ENCODE data around the gene TRPV2.
A peak's percentile ranks its signal among the peaks of the same experiment; 100 is the strongest.
"Not testable (repeated sequence)": the region's sequence is repeated elsewhere in the genome, so short reads cannot be mapped to it uniquely, and the experiment has no call there.

TRPV2 gene

DNA sequence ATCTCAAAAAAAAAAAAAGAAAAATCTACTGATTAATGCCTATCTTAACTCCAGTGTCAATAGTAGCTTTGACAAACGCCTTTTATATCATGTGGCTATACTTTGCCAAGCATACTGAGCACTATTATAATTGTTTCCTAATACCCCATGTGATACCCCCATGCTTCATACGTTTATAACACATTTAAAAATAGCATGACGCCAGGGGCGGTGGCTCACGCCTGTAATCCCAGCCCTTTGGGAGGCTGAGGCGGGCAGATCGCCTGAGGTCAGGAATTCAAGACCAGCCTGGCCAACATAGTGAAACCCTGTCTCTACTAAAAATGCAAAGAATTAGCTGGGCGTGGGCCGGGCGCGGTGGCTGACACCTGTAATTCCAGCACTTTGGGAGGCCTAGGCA, 22.9 kb upstream of the TRPV2 start:
- not testable (repeated sequence) for H3K27ac Mint-ChIP-seq; H3K4me3 Mint-ChIP-seq; DNase-seq; ATAC-seq; H3K36me3 Mint-ChIP-seq (ENCODE audit: low read depth); H3K27me3 Mint-ChIP-seq; H3K4me1 Mint-ChIP-seq; H3K9me3 Mint-ChIP-seq

GRCh38 chr17:16395887-16396286, 19.5 kb upstream of the TRPV2 start:
- H3K9me3 Mint-ChIP-seq; ATAC-seq; H3K36me3 Mint-ChIP-seq (ENCODE audit: low read depth); H3K4me1 Mint-ChIP-seq; H3K27me3 Mint-ChIP-seq; H3K27ac Mint-ChIP-seq; H3K4me3 Mint-ChIP-seq; DNase-seq: not testable (repeated sequence)

DNA sequence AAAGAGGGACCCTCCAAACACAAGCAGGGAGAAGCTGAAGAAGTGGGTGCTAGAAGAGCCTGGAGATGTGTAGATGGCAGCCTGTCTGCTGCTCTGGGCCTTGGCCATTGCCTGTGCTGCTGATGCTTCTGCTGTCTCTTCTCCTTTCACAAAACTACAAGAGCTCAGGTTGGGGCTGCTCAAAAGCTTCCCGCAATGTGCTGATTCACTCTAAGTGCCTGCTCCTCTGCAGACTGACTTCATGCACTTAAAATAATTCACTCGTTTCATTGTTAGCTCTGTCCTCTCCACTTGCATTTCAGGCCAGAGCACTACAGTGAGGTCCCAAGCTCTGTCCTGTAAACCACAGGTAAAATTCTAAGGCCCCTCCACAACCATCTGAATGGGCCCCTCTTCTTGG, 18.7 kb upstream of the TRPV2 start:
- not testable (repeated sequence) for H3K36me3 Mint-ChIP-seq (ENCODE audit: low read depth); ATAC-seq; DNase-seq; H3K9me3 Mint-ChIP-seq; H3K4me3 Mint-ChIP-seq; H3K27me3 Mint-ChIP-seq; H3K27ac Mint-ChIP-seq; H3K4me1 Mint-ChIP-seq

DNA sequence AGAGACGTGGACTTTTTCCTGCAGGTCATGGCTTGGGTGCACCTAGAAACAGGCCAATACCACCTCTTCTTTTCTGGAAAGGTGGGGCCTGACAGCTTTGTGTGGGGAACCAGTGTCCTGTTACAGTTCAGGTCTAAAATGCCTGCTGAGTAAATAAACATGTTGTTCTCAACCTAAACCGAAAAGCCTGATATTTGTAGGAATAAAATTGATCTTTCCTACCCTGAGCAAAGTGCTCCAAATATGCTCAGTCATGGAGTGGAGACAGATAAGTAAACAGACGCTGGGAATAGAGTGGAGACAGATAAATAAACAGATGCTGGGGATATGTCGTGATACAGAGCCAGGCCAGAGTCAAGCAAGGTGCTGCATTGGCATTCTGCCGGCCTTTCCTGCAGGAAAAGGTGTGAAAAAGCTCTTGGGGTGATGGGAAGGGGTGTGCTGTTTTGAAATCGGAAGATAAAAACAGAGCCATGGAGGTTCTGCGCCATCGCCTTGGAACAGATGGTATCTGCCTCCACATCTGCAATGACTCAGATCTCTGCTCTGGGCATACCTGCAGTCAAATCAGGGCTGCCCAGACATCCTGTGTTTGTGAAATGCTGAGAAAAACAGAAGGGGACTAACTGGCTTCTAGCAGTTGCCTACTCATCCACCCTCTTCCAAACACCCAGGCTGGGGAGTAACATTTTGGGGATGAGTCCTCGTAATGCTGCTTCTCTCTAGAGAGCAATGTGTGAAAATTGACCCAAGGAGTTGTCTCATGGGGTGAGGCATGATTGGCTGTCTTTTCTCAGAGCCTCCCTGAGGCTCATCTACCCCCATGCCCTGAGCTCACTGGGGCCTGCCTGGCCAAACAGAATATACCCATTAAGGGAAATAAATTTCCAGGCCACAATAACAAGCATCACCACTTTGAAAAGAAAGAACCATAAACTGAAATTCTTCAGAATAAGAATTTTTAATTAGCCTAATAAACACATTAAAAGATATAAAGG, 16.8 kb upstream of the TRPV2 start:
- no peaks in the 10 kb centered on the region for H3K36me3 Mint-ChIP-seq (ENCODE audit: low read depth)
- H3K9me3 Mint-ChIP-seq = no peaks in the 10 kb centered on the region
- DNase-seq = no peak
- no peak overlapping the region for H3K27ac Mint-ChIP-seq
- no peak overlapping the region for H3K4me3 Mint-ChIP-seq
- H3K4me1 Mint-ChIP-seq = peaks cover 9% of the 10 kb centered on the region
- H3K27me3 Mint-ChIP-seq = peaks cover 6% of the 10 kb centered on the region
- peak; percentile 68 for ATAC-seq

- not testable (repeated sequence) for H3K4me3 Mint-ChIP-seq; ATAC-seq; H3K36me3 Mint-ChIP-seq (ENCODE audit: low read depth); H3K9me3 Mint-ChIP-seq; H3K4me1 Mint-ChIP-seq; DNase-seq; H3K27ac Mint-ChIP-seq
- H3K27me3 Mint-ChIP-seq = peaks cover 17% of the 10 kb centered on the region
Observed at GRCh38 chr17:16403847-16404246, 11.5 kb upstream of the TRPV2 start.

DNA sequence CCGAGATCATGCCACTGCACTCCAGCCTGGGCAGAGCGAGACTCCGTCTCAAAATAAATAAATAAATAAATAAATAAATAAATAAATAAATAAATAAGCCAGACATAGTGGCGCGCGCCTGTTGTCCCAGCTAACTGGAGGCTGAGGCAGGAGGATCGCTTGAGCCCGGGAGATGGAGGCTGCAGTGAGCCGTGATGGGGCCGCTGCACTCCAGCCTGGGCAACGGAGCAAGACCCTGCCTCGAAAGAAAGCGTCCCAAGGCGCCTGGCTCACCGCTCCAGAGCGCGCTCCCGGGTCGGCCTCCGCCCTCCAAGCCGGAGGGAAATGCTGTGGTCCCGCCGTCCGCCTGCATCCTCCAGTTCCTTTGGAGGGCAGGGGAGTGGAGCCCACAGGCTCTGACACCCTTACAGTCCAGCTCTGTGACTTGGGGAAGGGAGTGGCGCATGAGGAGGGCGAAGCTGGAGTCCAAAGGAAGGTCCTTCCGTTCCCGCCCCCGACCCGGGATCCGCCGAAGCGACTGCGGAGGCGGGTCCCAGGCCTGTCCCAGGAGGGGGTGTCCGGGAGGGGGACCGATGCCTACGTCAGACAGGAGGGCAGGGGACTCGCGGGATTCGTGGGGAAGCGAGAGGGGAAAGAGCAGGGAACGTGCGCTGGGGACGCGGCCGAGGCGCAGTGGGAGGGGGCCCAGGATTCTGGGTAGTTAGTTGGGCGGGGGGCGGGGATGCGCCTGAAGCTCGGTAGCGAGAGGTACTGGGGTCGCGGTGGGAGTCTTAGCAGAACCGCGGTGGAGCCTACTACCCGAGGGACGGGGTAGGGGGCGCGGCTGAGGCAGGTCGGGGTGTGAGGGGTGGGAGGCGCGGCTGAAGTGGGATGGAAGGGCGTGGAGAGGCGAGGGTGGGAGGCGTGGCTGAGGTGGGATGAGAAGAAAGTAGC, 8.4 kb upstream of the TRPV2 start:
- no peaks in the 10 kb centered on the region for H3K36me3 Mint-ChIP-seq (ENCODE audit: low read depth)
- DNase-seq = no peak
- no peak for ATAC-seq
- peaks cover 15% of the 10 kb centered on the region for H3K27me3 Mint-ChIP-seq
- H3K27ac Mint-ChIP-seq = no peak overlapping the region
- peaks cover 3% of the 10 kb centered on the region for H3K4me1 Mint-ChIP-seq
- no peaks in the 10 kb centered on the region for H3K9me3 Mint-ChIP-seq
- peak overlapping the region; percentile 11 for H3K4me3 Mint-ChIP-seq

DNA sequence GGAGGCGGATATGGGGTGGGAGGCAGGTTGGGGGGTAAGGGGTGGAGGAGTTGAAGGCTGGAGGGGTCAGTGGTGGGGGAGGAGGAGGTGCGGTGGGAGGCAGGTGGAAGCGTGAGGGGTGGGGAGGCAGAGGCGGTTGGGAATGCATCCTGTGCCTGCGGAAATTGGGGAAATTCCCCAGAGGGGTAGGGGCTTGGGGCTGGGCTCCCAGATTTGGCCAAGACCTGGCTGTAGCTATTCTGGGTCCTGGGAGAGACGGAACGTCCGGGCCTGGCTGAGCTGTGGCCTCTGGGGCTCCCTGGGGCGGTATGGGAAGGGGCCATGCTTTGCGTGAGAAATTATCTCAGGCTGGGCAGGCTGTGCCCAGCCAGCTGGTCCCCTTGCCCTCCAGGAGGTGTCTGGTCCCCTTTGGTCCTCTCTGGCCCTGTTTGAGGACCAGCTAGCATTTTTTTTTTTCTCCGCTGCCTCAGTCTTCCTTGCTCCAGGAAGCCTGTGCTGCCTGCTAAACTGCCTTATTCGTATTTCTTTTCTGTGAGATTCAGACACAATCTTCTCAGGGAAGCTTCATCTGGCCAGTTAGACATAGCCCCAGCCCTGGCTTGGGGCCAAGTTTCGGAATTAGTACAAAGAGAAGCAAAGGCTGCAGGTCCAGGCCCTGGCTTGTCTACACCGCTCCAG, 7.3 kb upstream of the TRPV2 start:
- no peaks in the 10 kb centered on the region for H3K36me3 Mint-ChIP-seq (ENCODE audit: low read depth)
- ATAC-seq = peak; percentile 24
- peak; percentile 40 for DNase-seq
- peaks cover 3% of the 10 kb centered on the region for H3K4me1 Mint-ChIP-seq
- peaks cover 15% of the 10 kb centered on the region for H3K27me3 Mint-ChIP-seq
- H3K27ac Mint-ChIP-seq = no peak overlapping the region
- no peaks in the 10 kb centered on the region for H3K9me3 Mint-ChIP-seq
- H3K4me3 Mint-ChIP-seq = no peak overlapping the region

- Mint-ChIP-seq H3K27me3 (no peaks in the 10 kb centered on the region), H3K36me3 (ENCODE audit: low read depth) (peaks cover 29% of the 10 kb centered on the region), H3K27ac (peak overlapping the region; percentile 99), H3K4me3 (no peak overlapping the region), H3K9me3 (no peaks in the 10 kb centered on the region), H3K4me1 (peaks cover 54% of the 10 kb centered on the region)
- no peak for ATAC-seq
- no peak for DNase-seq
Observed at GRCh38 chr17:16417399-16417798, 2.0 kb downstream of the TRPV2 start.

- Mint-ChIP-seq H3K4me1 (peaks cover 54% of the 10 kb centered on the region), H3K27ac (peak overlapping the region; percentile 99), H3K4me3 (peak overlapping the region; percentile 76), H3K9me3 (no peaks in the 10 kb centered on the region), H3K36me3 (ENCODE audit: low read depth) (peaks cover 32% of the 10 kb centered on the region), H3K27me3 (no peaks in the 10 kb centered on the region)
- no peak for ATAC-seq
- DNase-seq = no peak
Observed at GRCh38 chr17:16417896-16418684, 2.7 kb downstream of the TRPV2 start.

- Mint-ChIP-seq H3K36me3 (ENCODE audit: low read depth) (peaks cover 32% of the 10 kb centered on the region), H3K4me3 (peak overlapping the region; percentile 76), H3K4me1 (peaks cover 54% of the 10 kb centered on the region), H3K27me3 (no peaks in the 10 kb centered on the region), H3K9me3 (no peaks in the 10 kb centered on the region), H3K27ac (peak overlapping the region; percentile 99)
- DNase-seq (peak; percentile 29), ATAC-seq (peak; percentile 26)
Observed at GRCh38 chr17:16418685-16419068, 3.3 kb downstream of the TRPV2 start.

DNA sequence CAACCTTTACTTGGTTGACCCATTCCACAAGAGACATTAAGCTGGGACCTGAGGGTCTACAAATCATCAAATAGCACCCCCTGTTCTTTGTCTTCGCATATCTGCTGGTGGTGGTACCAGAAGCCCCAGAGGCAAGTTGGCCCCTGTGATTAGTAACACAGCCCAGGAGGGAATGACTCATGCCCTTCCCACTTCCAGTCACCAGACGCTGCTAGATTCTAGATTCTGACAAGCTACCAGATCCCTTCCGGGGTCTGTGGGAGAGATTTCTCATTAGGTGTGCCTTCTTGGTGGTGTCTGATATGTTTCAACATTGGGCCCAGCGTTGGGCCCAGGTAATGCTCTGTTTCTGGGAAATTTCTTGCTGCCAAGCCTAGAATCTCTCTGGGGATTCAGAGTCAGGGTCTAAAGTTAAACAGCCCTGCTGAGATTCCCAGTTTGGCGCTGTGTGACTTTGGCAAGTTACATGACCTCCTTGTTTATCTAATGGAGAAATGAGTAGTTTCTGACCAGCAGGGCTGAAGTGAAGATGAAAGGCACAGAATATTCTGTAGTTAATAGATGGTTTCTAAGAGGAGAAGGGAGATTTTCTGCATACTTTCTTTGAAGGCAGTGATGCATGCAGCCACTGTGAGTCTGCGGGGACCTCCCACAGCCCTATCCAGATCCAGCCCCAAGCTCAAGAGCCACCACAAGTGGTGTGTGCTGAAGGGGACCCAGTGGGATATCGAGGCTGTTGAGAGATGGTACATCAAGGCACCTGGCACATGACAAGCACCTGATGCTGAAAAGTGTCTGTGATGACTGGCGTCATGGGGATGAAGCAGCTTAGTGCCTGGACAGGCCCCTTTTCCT, 3.9 kb downstream of the TRPV2 start:
- H3K9me3 Mint-ChIP-seq = no peaks in the 10 kb centered on the region
- H3K4me1 Mint-ChIP-seq = peaks cover 51% of the 10 kb centered on the region
- H3K36me3 Mint-ChIP-seq (ENCODE audit: low read depth) = peaks cover 30% of the 10 kb centered on the region
- H3K27me3 Mint-ChIP-seq = no peaks in the 10 kb centered on the region
- ATAC-seq (peak; percentile 75), DNase-seq (peak; percentile 66)
- peak overlapping the region; percentile 99 for H3K27ac Mint-ChIP-seq
- H3K4me3 Mint-ChIP-seq = peak overlapping the region; percentile 76

GRCh38 chr17:16419929-16420271, 4.5 kb downstream of the TRPV2 start:
- DNase-seq (peak; percentile 69), ATAC-seq (peak; percentile 25)
- no peaks in the 10 kb centered on the region for H3K9me3 Mint-ChIP-seq
- H3K27ac Mint-ChIP-seq = peak overlapping the region; percentile 99
- H3K4me1 Mint-ChIP-seq = peaks cover 47% of the 10 kb centered on the region
- peaks cover 30% of the 10 kb centered on the region for H3K36me3 Mint-ChIP-seq (ENCODE audit: low read depth)
- H3K27me3 Mint-ChIP-seq = no peaks in the 10 kb centered on the region
- peak overlapping the region; percentile 76 for H3K4me3 Mint-ChIP-seq

- ATAC-seq (no peak), DNase-seq (no peak)
- Mint-ChIP-seq H3K36me3 (ENCODE audit: low read depth) (peaks cover 21% of the 10 kb centered on the region), H3K4me3 (no peak overlapping the region), H3K9me3 (no peaks in the 10 kb centered on the region), H3K27ac (no peak overlapping the region), H3K4me1 (peaks cover 36% of the 10 kb centered on the region), H3K27me3 (no peaks in the 10 kb centered on the region)
Observed at GRCh38 chr17:16422416-16422815, 7.0 kb downstream of the TRPV2 start.
